PC-9 (cell line): ENCODE results near the gene LSM12. TPM values are rescaled to one million over a fixed set of nuclear protein-coding genes. Genes with fewer than 3 reads are reported as not detected.

Experiments used
- BruUV-seq: library from RNA; stranded (reverse); fragments of 400-500 nt; replicated peaks from 2 replicates; lab custom pipeline; 2021; lab: Mats Ljungman, UMichigan
- CTCF ChIA-PET: fragments of 300-600 bp; sonication (Branson Sonifier 250); formaldehyde crosslinking; loops from one replicate; lab custom pipeline; 2022; ENCODE audit warnings: antibody characterized with exemption; lab: Charles Lee
- POLR2A ChIA-PET: fragments of 300-600 bp; sonication (Branson Sonifier 250); formaldehyde crosslinking; loops from one replicate; lab custom pipeline; 2022; ENCODE audit warnings: antibody characterized with exemption; ENCODE audit not compliant: unreplicated experiment; lab: Charles Lee
- DNase-seq, 2 experiments: peaks; one replicate each; pipeline versions ENCODE4 v3.0.0 to v3.0.0-alpha.2; 2015 to 2022; ENCODE audit warnings: mixed read lengths in 1 of 2
- H2AFZ ChIP-seq: fragments of 200-600 bp; sonication (generic); 2 replicates; pipeline ENCODE4 v1.8.1; 2017; ENCODE audit warnings: antibody characterized with exemption
- H3F3A ChIP-seq: fragments of 200-600 bp; sonication (generic); 2 replicates; pipeline ENCODE4 v1.8.1; 2017; ENCODE audit warnings: antibody characterized with exemption, mild to moderate bottlenecking, low read depth; ENCODE audit not compliant: insufficient read depth
- H3K27ac ChIP-seq: fragments of 200-600 bp; sonication (generic); 2 replicates; pipeline ENCODE4 v1.6.1; 2016; ENCODE audit warnings: mixed run types
- H3K27me3 ChIP-seq: fragments of 200-600 bp; sonication (generic); 2 replicates; pipeline ENCODE4 v1.6.1; 2016; ENCODE audit warnings: low read depth, mixed run types; ENCODE audit not compliant: insufficient read depth
- H3K36me3 ChIP-seq: fragments of 200-600 bp; sonication (generic); 2 replicates; pipeline ENCODE4 v1.6.1; 2016; ENCODE audit warnings: low read depth, mixed run types
- H3K4me1 ChIP-seq: fragments of 200-600 bp; sonication (generic); replicated peaks from 2 replicates; pipeline ENCODE4 v1.6.1; 2016; ENCODE audit warnings: mixed run types; ENCODE audit not compliant: insufficient read depth
- H3K4me2 ChIP-seq: fragments of 200-600 bp; sonication (generic); 2 replicates; pipeline ENCODE4 v1.6.1; 2017; ENCODE audit warnings: mixed run types
- H3K4me3 ChIP-seq: fragments of 200-600 bp; sonication (generic); 2 replicates; pipeline ENCODE4 v1.6.1; 2016; ENCODE audit warnings: mixed run types
- H3K79me2 ChIP-seq: fragments of 200-600 bp; sonication (generic); 2 replicates; pipeline ENCODE4 v1.6.1; 2017; ENCODE audit warnings: low read depth, mixed run types
- H3K9me2 ChIP-seq: fragments of 200-600 bp; sonication (generic); 2 replicates; pipeline ENCODE4 v1.8.1; 2017; ENCODE audit warnings: mild to moderate bottlenecking; ENCODE audit not compliant: insufficient read depth
- H3K9me3 ChIP-seq: fragments of 200-600 bp; sonication (generic); 2 replicates; pipeline ENCODE4 v1.8.1; 2016; ENCODE audit warnings: low read depth; ENCODE audit not compliant: insufficient read depth
- H4K20me1 ChIP-seq: fragments of 200-600 bp; sonication (generic); 2 replicates; pipeline ENCODE4 v1.8.1; 2017; ENCODE audit not compliant: insufficient read depth
- EZH2 ChIP-seq: fragments of 200-600 bp; sonication (generic); IDR thresholded peaks from 2 replicates; pipeline ENCODE4 v1.8.0; 2017; ENCODE audit warnings: antibody characterized with exemption, low read depth
- intact Hi-C: fragments of 100-400 bp; cut with micrococcal nuclease; formaldehyde crosslinking; loops from one replicate; pipeline ENCODE4 v1.10.0; 2022; ENCODE audit not compliant: unreplicated experiment
- total RNA-seq: library from RNA; stranded (reverse); gene quantifications from 2 replicates; pipeline ENCODE4 v1.2.3, GENCODE V29; 2021
- TF ChIP-seq, protein P1 (sequence below): fragments of 200-600 bp; sonication (generic); conservative IDR thresholded peaks from 2 replicates; pipeline ENCODE4 v1.6.1; 2017; ENCODE audit warnings: mixed run types, antibody characterized with exemption, mild to moderate bottlenecking, moderate library complexity

LSM12 gene
- total RNA-seq, 1 experiment from 2014 or later: 62.7 TPM

DNA sequence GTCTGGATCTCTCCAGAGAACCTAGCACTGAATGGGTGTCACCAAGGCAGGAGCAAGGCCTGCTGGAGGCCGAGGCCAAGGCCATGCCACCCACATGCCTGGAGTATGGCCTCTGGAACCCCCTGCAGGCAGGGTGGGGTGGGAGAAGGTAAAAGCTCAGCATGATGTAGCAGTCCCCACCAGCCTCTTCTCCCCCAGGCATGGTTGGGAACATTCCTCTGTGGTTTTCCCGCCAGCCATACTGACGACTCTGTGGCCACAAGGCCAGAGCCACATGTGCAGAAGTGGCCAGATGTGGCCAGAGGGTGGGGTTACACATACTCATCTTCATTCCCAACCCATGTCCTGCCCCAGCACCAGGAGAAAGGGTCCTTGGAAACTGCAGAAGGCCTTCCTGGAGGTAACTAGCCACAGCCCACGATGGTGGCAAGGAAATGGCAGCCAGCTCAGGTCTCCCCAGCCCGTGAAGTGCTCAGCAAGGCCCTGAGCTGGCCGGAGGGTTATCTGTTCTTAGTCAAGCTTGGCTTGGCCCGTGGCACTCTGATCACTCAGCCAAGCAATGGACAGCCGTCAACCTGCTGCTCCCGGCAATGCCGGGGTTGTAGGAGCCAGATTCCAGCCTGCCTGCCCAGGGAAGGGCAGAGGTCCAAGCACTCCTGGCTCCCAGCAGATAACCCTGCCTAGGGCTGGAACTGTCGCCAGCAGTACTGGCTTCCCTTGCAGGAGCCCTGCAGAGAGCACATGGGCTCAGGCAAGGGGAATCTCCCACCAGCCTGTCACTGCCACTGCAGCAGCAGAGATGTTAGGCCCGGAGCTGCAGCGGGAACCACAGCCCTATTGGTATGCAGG lies 30.9 kb upstream of the LSM12 start:
- peak overlapping the region; percentile 84 for H3K4me2 ChIP-seq
- no peaks in the 10 kb centered on the region for H3K9me3 ChIP-seq
- peaks cover 34% of the 10 kb centered on the region for H3F3A ChIP-seq
- ChIA-PET CTCF (interaction anchor here (0.7 kb wide), 1 partner anchor 13 kb away, joined by 3 read pairs; no protein-coding TSS in a partner anchor), POLR2A (interaction anchor here (0.6 kb wide), 1 partner anchor 15 kb away, joined by 3 read pairs; no protein-coding TSS in a partner anchor)
- H3K4me1 ChIP-seq: peaks cover 34% of the 10 kb centered on the region
- H3K9me2 ChIP-seq: no peaks in the 10 kb centered on the region
- TF ChIP-seq, protein P1, sequence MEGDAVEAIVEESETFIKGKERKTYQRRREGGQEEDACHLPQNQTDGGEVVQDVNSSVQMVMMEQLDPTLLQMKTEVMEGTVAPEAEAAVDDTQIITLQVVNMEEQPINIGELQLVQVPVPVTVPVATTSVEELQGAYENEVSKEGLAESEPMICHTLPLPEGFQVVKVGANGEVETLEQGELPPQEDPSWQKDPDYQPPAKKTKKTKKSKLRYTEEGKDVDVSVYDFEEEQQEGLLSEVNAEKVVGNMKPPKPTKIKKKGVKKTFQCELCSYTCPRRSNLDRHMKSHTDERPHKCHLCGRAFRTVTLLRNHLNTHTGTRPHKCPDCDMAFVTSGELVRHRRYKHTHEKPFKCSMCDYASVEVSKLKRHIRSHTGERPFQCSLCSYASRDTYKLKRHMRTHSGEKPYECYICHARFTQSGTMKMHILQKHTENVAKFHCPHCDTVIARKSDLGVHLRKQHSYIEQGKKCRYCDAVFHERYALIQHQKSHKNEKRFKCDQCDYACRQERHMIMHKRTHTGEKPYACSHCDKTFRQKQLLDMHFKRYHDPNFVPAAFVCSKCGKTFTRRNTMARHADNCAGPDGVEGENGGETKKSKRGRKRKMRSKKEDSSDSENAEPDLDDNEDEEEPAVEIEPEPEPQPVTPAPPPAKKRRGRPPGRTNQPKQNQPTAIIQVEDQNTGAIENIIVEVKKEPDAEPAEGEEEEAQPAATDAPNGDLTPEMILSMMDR: no peak
- TF ChIP-seq EZH2: no peak
- H2AFZ ChIP-seq: no peak overlapping the region
- DNase-seq: peak; percentile 65 to 75
- H4K20me1 ChIP-seq: no peaks in the 10 kb centered on the region
- peak overlapping the region; percentile 93 for H3K27ac ChIP-seq
- H3K36me3 ChIP-seq: no peaks in the 10 kb centered on the region
- no peak overlapping the region for H3K4me3 ChIP-seq
- H3K27me3 ChIP-seq: no peaks in the 10 kb centered on the region
- no TSS peak for BruUV-seq
- intact Hi-C loops: no loop called here
- no peaks in the 10 kb centered on the region for H3K79me2 ChIP-seq

DNA sequence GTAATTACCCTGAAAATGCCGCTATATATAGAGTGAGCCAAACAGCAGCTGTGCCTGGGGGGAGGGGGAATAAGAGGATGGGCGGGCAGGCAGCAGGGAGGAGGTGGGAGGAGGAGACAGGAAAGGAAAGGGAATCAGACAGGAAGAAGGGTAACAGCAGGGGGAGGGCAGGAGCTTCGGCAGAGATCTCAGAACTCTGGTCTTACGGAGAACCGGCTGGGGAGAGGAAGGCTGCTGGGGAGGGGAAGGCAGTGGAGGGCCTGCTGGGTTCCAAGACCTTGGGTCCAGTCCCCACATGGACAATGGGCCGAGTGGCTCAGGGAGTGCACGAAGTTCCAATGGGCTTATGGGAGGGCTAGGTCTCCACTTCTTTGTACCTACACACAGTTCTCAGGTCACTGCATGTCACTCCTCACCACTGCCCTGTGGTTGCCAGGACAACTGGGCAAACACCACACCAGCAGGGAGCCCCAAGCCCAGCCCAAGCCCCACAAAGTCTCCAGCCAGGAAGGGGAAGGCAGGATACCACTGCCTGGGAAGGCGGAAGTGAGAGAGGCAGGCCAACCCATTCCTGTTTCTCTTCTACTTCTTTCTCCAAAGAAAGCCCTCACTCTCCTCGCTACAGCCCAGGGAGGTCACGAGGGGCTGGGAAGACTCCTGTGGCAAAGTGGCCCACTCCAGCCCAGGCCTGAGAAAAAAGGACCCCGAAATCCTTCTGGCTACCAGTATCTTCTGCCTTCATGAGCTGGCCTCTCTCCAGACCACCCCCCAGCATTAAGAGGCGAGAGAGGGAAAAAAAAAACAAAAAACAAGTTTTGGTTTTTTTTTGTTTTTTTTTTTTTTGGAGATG lies 29.4 kb upstream of the LSM12 start:
- Histone ChIP-seq H3K79me2 (no peaks in the 10 kb centered on the region), H3K4me1 (peaks cover 30% of the 10 kb centered on the region), H4K20me1 (no peaks in the 10 kb centered on the region), H2AFZ (peak overlapping the region; percentile 72), H3K36me3 (no peaks in the 10 kb centered on the region), H3K4me3 (peak overlapping the region; percentile 44; the same call in 1 of the 2 replicates), H3K27ac (peak overlapping the region; percentile 93), H3K4me2 (peak overlapping the region; percentile 84), H3F3A (peaks cover 32% of the 10 kb centered on the region), H3K9me3 (no peaks in the 10 kb centered on the region), H3K9me2 (no peaks in the 10 kb centered on the region), H3K27me3 (no peaks in the 10 kb centered on the region)
- intact Hi-C loops: loop anchor here (2.0 kb wide), 1 partner anchor 15 kb away; no protein-coding TSS in a partner anchor
- DNase-seq: peak; percentile 88 to 91
- TF ChIP-seq EZH2: no peak
- no TSS peak for BruUV-seq
- ChIA-PET CTCF (interaction anchor here (0.7 to 1.6 kb wide), 2 partner anchors 11 to 29 kb away, joined by 10 to 27 read pairs; no protein-coding TSS in a partner anchor), POLR2A (interaction anchor here (0.6 to 0.7 kb wide), 2 partner anchors 9 to 13 kb away, joined by 3 to 14 read pairs; no protein-coding TSS in a partner anchor)

DNA sequence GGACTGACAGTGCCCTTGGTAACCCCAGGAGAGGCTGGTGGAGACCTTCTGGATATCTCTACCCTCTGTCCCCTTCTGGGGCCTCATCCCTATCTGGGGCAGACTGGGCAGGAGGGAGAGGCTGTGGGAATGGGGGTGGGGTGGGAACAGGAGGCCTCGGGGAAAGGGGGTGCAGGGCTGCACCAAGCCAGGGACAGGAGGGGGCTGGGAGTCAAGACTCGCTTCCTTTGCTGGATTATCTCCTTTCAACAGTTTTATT lies 28.8 kb upstream of the LSM12 start:
- CTCF ChIA-PET: interaction anchor here (1.6 kb wide), 1 partner anchor 11 kb away, joined by 27 read pairs; no protein-coding TSS in a partner anchor

More for the DNA sequence above, 28.8 kb upstream of the LSM12 start:
- Histone ChIP-seq H3K4me1 (peaks cover 30% of the 10 kb centered on the region), H4K20me1 (no peaks in the 10 kb centered on the region), H3K9me3 (no peaks in the 10 kb centered on the region), H3K36me3 (no peaks in the 10 kb centered on the region), H3K4me2 (peak overlapping the region; percentile 84), H3K27ac (peak overlapping the region; percentile 93), H3K79me2 (no peaks in the 10 kb centered on the region), H3K4me3 (peak overlapping the region; percentile 44; the same call in 1 of the 2 replicates), H3K9me2 (no peaks in the 10 kb centered on the region), H3F3A (peaks cover 32% of the 10 kb centered on the region), H2AFZ (no peak overlapping the region), H3K27me3 (no peaks in the 10 kb centered on the region)
- POLR2A ChIA-PET: interaction anchor here (0.7 kb wide), 1 partner anchor 8 kb away, joined by 3 read pairs; no protein-coding TSS in a partner anchor
- intact Hi-C loops: loop anchor here (2.0 kb wide), 1 partner anchor 15 kb away; no protein-coding TSS in a partner anchor
- TF ChIP-seq EZH2: no peak
- TF ChIP-seq, protein P1: no peak
- BruUV-seq: no TSS peak
- no peak for DNase-seq
